IPS DF 4.7 (cell line): Measurements from ENCODE around the gene C1QTNF1.

Experiments used
- DNase-seq: peaks from one replicate; pipeline ENCODE4 v3.0.0-alpha.2; 2013; ENCODE audit warnings: low spot score; ENCODE audit errors: extremely low read depth

The C1QTNF1 gene, protein sequence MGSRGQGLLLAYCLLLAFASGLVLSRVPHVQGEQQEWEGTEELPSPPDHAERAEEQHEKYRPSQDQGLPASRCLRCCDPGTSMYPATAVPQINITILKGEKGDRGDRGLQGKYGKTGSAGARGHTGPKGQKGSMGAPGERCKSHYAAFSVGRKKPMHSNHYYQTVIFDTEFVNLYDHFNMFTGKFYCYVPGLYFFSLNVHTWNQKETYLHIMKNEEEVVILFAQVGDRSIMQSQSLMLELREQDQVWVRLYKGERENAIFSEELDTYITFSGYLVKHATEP

DNA sequence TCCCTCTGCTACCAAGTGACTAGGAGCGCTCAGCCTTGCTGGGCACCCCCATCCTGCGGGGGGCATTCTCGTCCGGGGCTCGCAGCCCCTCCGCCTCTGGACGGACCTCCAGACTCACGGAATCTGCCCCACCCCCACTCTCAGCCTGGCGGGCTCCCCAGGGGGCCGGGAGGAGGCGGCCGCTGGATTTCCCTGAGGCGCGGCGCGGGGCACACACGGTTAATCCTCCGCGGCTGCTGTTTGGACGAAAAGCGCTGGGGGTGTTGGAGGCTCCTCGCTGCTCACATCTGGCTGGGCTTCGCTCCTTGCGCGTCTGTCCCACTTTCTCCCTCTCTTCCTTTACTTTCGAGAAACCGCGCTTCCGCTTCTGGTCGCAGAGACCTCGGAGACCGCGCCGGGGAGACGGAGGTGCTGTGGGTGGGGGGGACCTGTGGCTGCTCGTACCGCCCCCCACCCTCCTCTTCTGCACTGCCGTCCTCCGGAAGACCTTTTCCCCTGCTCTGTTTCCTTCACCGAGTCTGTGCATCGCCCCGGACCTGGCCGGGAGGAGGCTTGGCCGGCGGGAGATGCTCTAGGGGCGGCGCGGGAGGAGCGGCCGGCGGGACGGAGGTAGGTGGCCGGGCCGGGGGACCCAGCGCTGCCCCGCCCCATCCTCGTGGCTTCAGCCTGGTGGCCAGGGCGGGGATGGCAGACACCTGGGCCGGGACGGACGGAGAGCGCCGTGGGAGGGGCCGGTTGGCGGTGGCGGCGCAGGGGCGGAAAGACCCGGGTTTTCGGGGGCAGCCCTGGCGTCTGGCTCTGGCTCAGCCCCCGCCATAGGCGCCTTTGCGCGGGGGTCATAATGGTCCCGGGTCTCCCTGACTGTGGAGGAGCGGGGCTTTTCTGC is at the start of gene C1QTNF1:
C1QTNF1 (plus strand) TSS at position 284 of the 886 bp plus-strand sequence. CDS start 19,800 bp downstream, outside the sequence.
- DNase-seq, result no peak

- DNase-seq, result no peak
Observed at GRCh38 chr17:78974635-78975591, 49.1 kb upstream of the C1QTNF1 start.

GRCh38 chr17:78976907-78977680 is 46.9 kb upstream of the C1QTNF1 start:
- DNase-seq, result no peak

- no peak for DNase-seq
Observed at GRCh38 chr17:78977681-78977943, 46.4 kb upstream of the C1QTNF1 start.

DNA sequence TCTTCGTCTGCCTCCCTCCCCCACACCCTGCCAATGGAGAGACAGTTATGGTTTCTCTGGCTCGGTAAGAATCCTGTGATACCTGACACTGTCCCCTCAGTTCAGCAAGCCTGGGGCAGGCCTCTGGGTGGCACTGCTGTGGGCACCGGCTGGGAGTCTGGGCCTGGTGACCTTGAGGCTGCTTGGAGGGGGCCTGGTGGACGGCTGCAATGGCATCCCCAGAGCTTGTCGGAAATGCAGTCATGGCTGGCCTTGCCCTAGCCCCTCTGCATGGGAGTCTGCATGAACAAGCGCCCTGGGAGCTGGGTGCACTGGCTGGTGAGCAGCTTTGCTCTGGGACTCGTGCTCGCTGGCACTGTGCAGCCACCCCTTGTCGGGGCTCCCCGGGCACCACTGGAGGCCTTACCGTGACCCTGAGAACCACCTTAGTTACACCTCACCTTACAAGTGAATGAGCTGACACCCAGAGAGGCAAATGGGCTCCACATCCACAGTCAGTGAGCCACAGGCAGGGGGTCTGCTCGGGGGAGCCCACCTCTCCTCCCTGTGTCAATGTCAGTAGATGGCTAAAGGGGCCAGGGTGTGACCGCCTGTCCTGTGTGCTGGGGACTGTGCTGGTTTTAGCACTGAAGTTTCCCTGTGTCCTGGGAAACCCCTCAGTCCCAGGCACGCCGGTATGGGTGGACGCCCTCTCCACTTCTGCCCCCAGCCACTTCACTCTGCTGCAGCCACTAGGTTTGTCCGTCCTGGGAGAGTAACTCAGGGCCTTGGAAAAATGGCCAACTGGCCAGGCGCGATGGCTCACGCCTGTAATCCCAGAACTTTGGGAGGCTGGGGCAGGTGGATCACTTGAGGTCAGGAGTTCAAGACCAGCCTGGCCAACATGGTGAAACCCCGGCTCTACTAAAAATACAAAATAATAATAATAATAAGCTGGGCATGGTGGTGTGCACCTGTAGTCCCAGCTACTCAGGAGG is 45.7 kb upstream of the C1QTNF1 start:
- DNase-seq, result no peak

GRCh38 chr17:78979780-78980623 is 44.0 kb upstream of the C1QTNF1 start, which contains the start of gene LGALS3BP:
Gene LGALS3BP (minus strand): TSS chr17:78979923. CDS start chr17:78977191, 2,732 bp downstream.
- no peak for DNase-seq

- no peak for DNase-seq
Observed at GRCh38 chr17:78980624-78980972, 43.4 kb upstream of the C1QTNF1 start.

DNA sequence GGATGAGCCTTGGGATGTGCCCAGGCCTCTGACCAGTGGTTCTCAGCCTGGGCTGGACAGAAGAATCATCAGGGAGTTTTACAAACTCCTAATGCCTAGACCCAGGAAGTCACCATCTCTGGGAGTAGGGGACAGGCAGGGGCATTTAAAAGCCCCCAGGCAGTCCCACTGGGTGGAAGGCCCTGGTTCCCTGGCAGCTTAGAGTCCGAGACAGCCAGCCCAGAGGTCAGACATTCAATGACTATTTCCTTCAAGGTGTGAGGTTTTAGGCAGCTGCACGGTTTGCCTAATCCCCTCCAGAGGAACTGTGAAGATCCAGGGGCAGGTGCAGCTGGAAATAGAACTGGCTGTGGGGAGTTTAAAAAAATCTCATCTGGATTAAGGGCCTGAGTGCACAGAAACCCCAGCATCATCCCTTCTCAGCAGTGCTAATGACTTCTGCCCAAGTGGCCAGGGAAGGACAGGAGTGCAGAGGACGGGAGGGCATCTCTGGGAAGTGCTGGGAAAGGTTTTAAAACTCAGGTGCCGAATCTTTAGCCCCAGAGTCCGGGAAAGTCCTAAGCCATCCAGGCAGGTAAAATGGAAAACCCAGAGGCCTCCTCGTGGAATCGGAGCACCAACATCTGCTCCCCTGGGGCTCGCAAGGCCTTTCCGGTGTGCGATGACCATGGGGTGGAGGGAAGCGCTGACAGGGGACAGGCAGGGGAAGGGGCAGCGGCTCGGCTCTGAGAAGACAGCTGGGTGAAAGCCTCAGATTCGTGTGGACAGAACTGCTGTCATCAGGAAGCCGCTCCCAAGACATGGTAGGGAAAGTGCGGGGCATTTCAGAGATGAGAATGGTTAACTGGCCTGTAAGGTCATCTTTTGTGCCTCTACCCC is 42.7 kb upstream of the C1QTNF1 start:
- no peak for DNase-seq

DNA sequence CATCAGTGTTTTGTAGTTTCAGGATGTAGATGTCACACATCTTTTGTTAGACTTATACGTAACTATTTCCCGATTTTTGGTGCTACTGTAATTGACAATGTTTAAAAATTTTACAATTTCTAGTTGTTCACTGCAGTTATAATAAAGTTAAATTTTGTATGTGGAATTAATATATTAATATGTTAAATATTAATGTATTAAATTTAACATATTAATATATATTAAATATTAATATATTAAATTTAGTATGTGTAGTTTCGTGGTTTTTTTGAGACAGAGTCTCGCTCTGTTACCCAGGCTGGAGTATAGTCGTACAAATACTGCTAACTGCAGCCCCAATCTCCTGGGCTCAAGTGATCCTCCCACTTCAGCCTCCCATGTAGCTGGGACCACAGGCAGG is 38.6 kb upstream of the C1QTNF1 start:
- no peak for DNase-seq

- no peak for DNase-seq
Observed at GRCh38 chr17:78986048-78986648, 37.8 kb upstream of the C1QTNF1 start.

DNA sequence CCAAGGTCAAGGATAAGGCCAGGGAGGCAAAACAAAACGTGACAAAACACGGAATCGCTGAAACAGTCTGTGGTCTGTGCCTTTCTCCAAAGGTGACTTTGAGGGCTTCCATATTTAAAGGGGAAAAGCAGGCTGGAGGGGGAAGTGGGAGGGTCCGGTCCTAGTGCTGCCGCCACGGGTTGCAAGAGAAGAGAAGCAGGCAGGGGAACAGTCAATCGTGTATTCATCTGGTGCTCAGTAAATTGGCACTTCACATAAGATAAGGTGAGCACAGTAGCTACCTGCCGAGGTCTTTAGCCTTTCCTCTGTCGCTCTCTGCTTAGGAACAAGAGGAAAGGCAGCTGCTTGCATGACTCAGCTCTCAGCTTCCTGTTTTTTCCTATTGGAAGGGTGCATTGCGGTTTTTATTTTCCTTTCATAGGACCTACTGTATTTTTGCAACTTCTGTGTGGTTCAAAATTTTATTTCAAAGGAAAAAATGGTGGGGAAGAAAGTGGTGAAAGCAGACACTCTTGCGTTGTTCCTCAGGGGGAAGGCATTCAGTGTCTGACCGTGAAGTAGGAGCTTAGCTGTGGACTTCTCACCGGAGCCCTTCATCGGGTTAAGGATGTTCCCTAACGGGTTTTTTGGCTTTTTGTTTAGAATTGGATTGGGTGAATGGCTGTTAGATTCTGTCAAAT is 37.2 kb upstream of the C1QTNF1 start:
- DNase-seq, result no peak

- DNase-seq, result no peak
Observed at GRCh38 chr17:78988152-78988551, 35.8 kb upstream of the C1QTNF1 start.

GRCh38 chr17:78990349-78991016 is 33.5 kb upstream of the C1QTNF1 start:
- no peak for DNase-seq

DNA sequence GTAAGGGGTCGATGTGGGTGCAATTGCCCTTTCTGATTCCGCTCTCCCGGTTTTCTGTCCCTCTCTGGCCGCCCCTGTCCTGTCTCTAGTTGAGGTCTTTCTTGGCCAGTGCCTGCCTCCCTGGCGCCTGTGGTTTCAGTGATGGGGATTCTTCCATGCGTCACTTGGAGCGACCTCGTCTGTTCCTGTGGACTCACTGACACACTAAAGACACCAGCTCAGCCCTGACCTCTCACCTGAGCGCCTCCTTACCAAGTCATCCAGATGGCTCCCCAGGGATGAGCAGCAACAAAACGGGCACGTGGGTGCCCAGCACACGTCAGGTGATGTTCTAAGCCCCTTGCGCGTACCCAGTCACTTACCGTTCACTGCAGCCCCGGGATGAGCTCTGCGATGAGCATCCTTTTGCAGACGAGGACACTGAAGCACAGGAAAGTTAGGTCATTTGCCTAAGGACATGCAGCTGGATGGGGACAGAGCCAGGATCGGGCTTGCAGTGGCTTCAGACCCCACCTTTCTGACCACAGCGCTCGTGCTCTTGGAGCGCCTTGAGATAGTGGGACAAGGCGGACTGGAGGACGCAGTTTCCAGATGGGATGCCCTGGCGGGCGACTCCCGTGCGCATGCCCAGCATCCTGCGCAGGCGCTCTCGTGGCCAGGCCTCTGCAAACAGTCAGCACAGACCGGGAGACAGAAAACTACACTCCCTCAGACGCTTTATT is 32.8 kb upstream of the C1QTNF1 start:
- DNase-seq, result no peak

DNA sequence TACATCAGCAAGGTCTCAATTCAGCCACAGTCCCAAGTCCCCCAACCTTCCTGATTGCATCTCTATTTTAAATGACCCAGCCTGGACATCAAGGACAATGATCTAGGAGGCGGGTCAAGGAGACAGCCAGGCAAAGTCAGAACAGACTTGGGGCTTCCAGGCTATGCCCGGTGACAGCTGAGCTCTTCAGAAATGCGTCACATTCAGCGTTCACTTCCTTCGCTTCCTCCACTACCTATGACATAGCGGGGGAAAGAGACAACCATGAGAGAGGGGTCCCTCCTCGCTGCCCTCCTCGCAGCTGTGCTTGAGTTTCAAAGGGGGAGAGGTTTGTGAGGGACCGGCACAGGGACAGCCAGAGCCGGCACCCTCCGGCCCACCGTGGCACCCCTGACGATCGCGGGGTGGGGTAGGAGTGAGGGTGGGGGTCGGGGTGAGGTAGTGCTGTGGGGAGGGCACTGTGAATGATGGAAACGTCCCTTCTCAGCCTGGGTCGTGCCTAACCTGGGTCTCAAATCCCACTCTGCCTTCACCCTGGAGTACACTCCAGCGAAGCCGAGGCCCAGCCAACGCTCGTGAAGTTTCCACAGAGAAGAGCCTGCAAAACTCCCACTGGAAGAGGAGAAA is 31.9 kb upstream of the C1QTNF1 start:
- no peak for DNase-seq
